ENCODE measurements around the gene TBC1D3I.
"Not testable (repeated sequence)": the region's sequence is repeated elsewhere in the genome, so short reads cannot be mapped to it uniquely, and the experiment has no call there.

The TBC1D3I gene

DNA sequence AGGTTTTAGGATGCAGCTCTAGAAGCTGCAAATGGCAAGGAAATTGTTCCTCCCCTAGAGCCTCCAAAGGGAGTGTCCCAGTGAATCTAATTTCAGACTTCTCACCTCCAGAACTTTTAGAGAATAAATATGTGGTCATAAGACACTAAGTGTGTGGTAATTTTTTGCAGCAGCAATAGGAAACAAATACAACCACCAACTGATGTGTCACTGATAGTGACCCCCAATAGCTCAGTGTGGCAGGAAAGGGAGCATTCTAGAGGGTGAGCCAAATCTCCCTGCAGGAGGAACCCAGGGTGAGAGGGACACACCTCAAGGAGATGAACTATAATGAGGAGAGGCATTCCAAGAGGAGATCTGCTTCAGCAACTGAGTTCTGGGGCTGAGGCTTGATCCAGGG lies 49.5 kb downstream of the TBC1D3I start:
- Histone ChIP-seq H3K4me1 (ENCODE audit: control insufficient read depth in 1 of 2, insufficient read depth in 1 of 2, low read depth in 1 of 2, low read length in 1 of 2) (peaks cover 66% of the 10 kb centered on the region in 2 experiments), H3K27ac (peak overlapping the region; percentile 86), H3K9me3 (no peaks in the 10 kb centered on the region), H3K27me3 (no peaks in the 10 kb centered on the region), H3K36me3 (no peaks in the 10 kb centered on the region), H3K4me3 (ENCODE audit: low read depth in 1 of 2, low read length in 1 of 2) (peak overlapping the region in 1 of 2 experiments; percentile 2)
- TF ChIP-seq, protein P1, sequence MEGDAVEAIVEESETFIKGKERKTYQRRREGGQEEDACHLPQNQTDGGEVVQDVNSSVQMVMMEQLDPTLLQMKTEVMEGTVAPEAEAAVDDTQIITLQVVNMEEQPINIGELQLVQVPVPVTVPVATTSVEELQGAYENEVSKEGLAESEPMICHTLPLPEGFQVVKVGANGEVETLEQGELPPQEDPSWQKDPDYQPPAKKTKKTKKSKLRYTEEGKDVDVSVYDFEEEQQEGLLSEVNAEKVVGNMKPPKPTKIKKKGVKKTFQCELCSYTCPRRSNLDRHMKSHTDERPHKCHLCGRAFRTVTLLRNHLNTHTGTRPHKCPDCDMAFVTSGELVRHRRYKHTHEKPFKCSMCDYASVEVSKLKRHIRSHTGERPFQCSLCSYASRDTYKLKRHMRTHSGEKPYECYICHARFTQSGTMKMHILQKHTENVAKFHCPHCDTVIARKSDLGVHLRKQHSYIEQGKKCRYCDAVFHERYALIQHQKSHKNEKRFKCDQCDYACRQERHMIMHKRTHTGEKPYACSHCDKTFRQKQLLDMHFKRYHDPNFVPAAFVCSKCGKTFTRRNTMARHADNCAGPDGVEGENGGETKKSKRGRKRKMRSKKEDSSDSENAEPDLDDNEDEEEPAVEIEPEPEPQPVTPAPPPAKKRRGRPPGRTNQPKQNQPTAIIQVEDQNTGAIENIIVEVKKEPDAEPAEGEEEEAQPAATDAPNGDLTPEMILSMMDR (IDR thresholded peaks at IDR 0.05) = no peak

DNA sequence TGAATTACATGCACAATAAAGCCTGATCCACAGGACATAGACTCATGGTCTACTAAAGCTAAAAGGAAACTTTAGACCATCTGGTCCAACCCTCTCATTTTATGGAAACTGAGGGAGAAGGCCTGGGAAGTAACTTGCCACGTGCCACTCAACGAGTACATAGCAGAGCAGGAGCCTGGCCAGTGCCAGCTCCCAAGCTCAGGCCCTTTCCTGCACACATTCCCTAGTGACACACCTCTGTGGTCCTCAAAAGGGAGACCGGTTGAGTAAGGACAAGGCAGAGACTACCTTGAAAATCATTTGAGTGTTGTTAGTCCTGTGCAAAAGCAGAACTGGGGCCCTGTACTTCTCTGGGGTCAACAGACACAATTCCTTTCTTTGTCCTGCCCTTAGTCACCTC lies 50.7 kb downstream of the TBC1D3I start:
- H3K9me3 ChIP-seq = no peaks in the 10 kb centered on the region
- H3K36me3 ChIP-seq = no peaks in the 10 kb centered on the region
- H3K27ac ChIP-seq = peak overlapping the region; percentile 86
- H3K4me3 ChIP-seq (ENCODE audit: low read depth in 1 of 2, low read length in 1 of 2) = no peak overlapping the region
- TF ChIP-seq, protein P1 (IDR thresholded peaks at IDR 0.05) = no peak
- peaks cover 70 to 72% of the 10 kb centered on the region in 2 experiments for H3K4me1 ChIP-seq (ENCODE audit: control insufficient read depth in 1 of 2, insufficient read depth in 1 of 2, low read depth in 1 of 2, low read length in 1 of 2)
- H3K27me3 ChIP-seq = no peaks in the 10 kb centered on the region

DNA sequence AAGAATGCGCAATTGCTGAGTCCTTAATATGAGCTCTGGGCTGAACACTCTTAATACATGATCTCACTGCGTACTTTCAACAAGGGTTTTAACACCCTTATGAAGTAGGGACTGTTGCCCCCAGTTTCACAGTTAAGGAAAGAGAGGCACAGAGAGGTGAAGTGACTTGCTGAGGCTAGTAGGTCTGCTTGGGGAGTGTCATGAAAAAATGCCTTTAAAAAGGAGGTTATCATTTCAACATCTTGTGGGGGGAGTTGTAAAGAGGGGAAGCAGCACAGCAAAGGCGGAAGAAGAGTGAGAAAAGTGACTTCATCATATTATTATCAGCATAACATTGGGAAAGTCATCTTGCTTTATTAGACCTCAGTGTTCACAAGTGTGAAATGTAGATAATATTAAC lies 51.4 kb downstream of the TBC1D3I start:
- no peaks in the 10 kb centered on the region for H3K27me3 ChIP-seq
- H3K27ac ChIP-seq = peak overlapping the region; percentile 86
- TF ChIP-seq, protein P1 (IDR thresholded peaks at IDR 0.05) = no peak
- no peaks in the 10 kb centered on the region for H3K36me3 ChIP-seq
- H3K4me1 ChIP-seq (ENCODE audit: control insufficient read depth in 1 of 2, insufficient read depth in 1 of 2, low read depth in 1 of 2, low read length in 1 of 2) = peaks cover 70 to 72% of the 10 kb centered on the region in 2 experiments
- H3K9me3 ChIP-seq = no peaks in the 10 kb centered on the region
- H3K4me3 ChIP-seq (ENCODE audit: low read depth in 1 of 2, low read length in 1 of 2) = no peak overlapping the region

DNA sequence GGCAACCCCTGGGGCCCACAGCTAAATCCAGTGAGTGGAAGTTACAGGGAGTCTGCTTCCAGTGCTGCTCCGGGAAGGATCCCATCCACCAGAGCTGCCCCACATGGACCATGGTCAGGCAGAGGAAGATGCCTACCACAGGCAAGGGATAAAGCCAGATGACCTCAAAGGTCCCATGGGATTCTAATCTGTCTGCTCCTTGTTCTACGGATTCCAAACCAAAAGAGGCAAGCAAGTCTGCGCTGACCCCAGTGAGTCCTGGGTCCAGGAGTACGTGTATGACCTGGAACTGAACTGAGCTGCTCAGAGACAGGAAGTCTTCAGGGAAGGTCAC lies 52.1 kb downstream of the TBC1D3I start:
- TF ChIP-seq, protein P1 (IDR thresholded peaks at IDR 0.05) = no peak
- H3K27ac ChIP-seq = peak overlapping the region; percentile 86

DNA sequence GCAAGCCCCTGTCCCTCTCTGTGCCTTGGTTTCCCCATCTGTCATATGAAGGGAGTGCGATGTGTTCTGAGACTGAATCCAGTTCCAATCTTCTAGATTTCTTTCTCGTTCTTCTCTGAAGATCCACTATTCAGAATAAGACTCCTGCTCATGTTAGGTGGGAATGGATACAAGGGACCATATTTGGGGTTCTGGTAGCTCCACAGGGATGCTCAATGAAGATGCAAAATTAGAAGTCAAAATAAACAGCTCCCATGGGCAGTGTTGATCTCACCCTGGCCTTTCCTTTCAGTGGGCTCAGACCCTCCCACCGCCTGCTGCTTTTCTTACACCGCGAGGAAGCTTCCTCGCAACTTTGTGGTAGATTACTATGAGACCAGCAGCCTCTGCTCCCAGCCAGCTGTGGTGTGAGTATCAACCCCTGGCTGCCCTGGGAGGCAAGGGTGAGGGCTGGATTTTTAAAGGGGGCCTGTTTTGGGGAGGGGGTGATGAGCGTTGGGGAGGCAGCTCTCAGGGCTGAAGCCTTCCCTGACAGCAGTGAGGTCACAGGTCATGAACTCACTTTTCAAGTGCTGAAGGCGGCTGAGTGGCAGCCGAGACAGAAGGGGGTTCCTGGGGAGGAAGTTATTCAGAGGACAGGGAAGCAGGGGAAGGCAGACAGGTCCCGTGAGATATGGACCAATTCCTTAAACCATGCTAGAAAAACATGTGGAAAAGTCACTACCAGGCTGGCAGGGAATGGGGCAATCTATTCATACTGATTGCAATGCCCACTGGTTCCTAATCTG lies 52.7 kb downstream of the TBC1D3I start:
- peak overlapping the region; percentile 86 for H3K27ac ChIP-seq
- H3K4me1 ChIP-seq (ENCODE audit: control insufficient read depth in 1 of 2, insufficient read depth in 1 of 2, low read depth in 1 of 2, low read length in 1 of 2) = peaks cover 70 to 72% of the 10 kb centered on the region in 2 experiments
- H3K27me3 ChIP-seq, H3K9me3 ChIP-seq, H3K36me3 ChIP-seq: not testable (repeated sequence)
- peak overlapping the region; percentile 6 to 49 for H3K4me3 ChIP-seq (ENCODE audit: low read depth in 1 of 2, low read length in 1 of 2)

More for the DNA sequence above, 52.1 kb downstream of the TBC1D3I start:
- peaks cover 70 to 72% of the 10 kb centered on the region in 2 experiments for H3K4me1 ChIP-seq (ENCODE audit: control insufficient read depth in 1 of 2, insufficient read depth in 1 of 2, low read depth in 1 of 2, low read length in 1 of 2)
- H3K4me3 ChIP-seq (ENCODE audit: low read depth in 1 of 2, low read length in 1 of 2) = peak overlapping the region in 1 of 2 experiments; percentile 49
- no peaks in the 10 kb centered on the region for H3K36me3 ChIP-seq
- no peaks in the 10 kb centered on the region for H3K27me3 ChIP-seq
- no peaks in the 10 kb centered on the region for H3K9me3 ChIP-seq

DNA sequence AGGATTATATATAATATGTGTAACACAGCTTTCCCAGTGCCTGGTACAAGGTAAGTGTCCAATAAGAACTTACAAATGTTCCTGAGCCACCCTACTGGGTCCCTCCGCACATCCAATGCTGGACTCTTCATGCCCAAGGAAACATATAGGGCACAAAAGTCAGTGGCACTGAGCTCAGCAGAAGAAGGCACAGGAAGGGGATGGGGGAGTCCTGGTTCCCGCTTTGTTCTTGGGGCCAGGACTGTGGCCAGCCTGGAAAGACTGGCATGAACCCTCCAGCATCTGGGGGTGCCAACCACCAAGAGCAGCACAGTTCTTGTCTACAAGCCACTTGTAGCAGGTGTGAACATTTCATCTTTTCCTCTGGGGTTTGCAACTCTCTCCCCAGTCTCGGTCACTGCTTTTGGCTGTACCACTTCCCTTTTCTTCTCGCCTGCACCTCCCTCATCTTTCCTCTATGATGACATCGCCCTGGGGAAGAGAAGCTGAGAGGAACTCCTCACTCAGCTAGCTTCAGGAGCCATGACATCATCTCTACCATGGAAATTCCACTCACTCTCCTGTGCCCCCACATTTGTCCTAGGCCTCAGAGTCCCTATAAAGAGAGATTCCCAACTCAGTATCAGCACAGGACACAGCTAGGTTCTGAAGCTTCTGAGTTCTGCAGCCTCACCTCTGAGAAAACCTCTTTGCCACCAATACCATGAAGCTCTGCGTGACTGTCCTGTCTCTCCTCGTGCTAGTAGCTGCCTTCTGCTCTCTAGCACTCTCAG lies 53.7 kb downstream of the TBC1D3I start, which contains the start of gene CCL4L2:
Gene CCL4L2 (plus strand): TSS at position 625 of the 773 bp plus-strand sequence.
- peaks cover 62 to 64% of the 10 kb centered on the region in 2 experiments for H3K4me1 ChIP-seq (ENCODE audit: control insufficient read depth in 1 of 2, insufficient read depth in 1 of 2, low read depth in 1 of 2, low read length in 1 of 2)
- not testable (repeated sequence) for H3K36me3 ChIP-seq, H3K9me3 ChIP-seq, H3K27me3 ChIP-seq
- TF ChIP-seq, protein P1 (IDR thresholded peaks at IDR 0.05) = peak; percentile 58
- peak within 1 kb of the TSS; percentile 21 to 49 for H3K4me3 ChIP-seq (ENCODE audit: low read depth in 1 of 2, low read length in 1 of 2)
- peak within 1 kb of the TSS; percentile 86 for H3K27ac ChIP-seq
